Stromal cell of bone marrow (primary cell): ENCODE results near the gene GPI.
"Not testable (repeated sequence)": the region's sequence is repeated elsewhere in the genome, so short reads cannot be mapped to it uniquely, and the experiment has no call there.

Experiments
- DNase-seq: peaks from one replicate; pipeline ENCODE4 v3.0.0-alpha.2; 2012; ENCODE audit warnings: low read depth

Gene GPI

DNA sequence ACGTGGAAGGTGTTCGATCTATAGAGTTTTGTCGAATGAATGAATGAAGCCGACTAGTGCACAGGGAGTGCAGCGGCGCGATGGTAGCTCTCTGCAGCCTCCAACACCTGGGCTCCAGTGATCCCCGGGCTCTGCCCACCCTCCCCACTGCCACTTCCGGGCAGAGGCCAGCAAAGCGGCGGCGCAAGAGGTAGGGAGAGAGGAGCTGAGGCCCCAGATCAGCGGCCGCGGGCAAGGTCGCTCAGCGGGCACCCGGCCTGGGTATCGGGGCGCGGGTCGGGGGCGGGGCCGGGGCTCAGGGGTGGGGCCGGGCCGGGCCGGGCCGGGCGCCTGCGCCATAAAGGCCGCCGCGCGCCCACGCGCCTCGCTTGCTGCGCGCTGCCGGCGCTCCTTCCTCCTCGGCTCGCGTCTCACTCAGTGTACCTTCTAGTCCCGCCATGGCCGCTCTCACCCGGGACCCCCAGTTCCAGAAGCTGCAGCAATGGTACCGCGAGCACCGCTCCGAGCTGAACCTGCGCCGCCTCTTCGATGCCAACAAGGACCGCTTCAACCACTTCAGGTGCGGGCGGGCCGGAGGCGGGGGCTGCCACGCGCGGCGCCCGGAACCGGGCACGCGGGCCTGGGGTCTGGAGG lies at the start of gene GPI:
GPI (plus strand) TSS at position 367 of the 633 bp plus-strand sequence; CDS start at position 438, 71 bp downstream.
- no peak for DNase-seq

DNA sequence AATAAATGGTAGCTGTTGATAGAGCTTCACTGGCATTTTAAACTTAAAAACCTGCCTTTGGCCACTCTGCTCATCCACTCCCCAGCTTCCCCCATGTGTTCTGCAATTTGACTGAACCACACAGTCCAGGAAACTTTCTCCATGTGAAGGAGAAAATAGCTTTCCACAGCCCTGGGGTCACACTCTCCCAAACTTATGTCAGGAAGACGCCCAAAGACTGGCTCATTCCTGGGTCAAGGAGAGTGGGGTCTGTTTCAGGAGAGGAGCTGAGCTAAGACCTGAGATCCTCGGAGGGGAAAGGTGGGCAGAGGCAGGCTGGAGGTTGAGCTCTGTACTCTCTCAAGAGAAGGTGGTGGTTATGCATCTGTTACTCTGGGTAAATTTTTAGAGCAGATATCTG lies 48.7 kb upstream of the GPI start:
- no peak for DNase-seq

DNA sequence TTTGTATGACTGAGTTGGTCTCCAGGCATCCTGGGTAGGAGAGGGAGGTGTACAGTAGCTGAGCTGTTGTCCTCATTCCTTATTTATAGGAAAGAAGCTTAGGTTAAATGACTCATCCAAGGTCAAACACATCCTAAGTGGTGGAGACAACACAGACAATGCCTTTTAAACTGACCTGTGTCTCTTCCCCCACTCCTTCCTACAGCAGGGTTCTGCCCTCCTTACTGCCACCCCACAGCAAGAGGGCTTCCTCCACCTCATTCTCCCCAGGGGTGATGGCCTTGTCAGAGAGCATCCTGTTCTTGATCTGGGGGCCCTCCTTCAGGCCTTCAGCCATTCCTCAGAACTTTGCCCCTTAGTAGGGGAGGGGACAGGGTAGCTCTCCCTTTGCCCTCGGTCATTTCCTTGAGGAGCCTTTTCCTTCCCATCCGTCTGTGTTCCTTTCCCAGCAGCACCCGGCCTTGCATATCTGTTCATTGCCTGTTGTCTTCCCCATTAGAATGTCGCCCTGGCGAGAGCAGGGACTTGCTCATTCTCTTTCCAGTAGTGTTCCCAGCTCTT lies 48.2 kb upstream of the GPI start:
- no peak for DNase-seq

DNA sequence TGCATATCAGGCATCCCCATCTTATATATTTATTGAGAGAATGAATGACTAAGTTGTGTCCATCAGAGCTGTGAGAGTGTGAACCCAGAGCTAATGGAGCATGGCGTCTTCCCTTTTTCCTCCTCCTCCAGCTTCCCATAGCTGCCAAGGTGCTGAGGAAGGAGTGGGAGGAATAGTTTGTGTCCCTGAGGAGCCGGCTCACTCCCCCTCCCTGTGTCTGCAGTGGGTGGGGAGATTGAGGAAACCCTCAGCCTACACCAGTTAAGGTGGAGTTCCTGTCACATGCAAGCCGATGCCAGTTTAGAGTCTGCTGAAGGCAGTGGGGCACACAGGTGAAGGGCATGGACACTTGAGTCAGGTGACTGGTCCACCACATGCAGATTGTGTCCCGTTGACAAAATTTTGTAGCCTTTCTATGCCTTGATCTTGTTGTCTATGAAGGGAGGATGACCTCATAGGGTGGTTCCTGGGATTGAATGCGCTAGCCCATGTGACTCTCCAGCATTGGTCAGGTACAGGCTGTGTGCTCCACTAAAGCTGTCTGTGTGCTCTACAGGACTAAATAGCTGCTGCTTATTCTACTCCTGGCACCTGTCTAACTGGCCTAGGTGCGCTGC lies 47.6 kb upstream of the GPI start:
- DNase-seq: no peak

DNA sequence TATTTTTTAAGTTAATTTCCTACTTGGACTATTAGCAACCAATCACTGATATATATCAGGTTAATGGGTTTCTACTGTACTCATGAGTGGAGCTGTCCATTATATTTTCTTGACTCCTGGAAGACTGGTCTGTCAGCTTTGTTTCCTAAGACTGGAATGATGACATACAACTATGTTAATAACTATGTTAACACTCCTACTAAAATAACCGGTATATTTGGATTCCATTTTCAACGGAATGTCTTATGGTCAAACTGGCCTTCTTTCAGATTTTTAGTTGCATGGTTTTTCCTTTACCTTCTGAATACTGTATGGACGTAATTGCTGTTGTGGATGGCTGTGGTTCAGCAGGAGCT lies 45.8 kb upstream of the GPI start:
- DNase-seq: no peak

DNA sequence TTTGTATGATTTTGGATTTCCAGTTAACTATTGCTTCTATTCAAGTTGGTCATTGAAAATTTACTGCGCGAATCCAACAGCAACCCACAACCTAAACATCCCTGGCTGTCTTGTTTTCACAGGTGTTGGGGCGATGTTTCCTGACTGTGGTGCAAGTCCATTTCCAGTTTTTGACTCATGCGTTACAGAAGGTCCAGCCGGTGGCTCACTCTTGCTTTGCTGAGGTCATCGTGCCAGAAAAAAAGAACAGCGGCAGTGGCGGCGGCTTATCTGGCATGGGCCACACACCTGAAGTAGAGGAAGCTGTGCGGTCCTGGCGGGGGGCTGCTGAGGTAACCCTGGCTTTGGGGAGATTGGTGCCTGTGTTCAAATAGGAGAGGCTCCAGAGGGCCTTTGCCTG lies 45.2 kb upstream of the GPI start:
- DNase-seq: no peak

DNA sequence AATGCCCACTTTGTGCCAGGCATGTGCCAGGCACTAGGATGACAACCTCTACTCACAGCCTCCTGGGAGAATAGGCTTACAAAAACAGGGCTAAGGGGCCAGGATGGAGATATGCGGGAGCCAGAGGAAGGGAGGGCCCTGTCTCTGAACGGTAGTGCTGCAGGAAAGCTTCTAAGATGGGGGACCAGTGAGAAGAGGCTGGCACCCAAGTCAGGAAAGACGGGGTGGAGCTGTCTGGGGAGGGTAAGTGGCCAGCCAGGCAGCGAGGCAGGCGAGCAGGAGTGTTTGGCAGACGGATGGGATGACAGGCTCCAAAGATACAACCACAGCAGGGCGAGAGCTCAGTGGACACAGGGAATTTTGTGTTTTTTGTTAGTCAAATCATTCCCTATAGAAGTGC lies 44.7 kb upstream of the GPI start:
- DNase-seq: no peak

DNA sequence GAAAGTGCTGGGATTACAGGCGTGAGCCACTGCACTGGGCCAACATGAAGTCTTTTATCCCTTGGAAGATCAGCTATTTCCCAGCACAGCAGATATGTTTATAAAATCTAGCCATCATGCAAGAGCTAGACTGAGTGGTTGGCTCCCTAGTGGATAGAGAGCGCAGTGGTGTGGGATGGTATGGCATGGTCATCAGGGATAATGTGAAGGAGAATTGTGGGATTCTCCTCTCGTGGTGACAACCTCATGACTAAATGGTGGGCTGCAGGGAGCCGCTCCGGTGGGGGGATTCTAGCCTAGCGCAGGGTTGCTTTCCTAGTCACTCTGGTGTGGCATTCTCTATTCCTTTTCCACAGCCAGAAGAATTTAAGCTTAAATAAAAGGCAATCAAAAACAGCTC lies 43.3 kb upstream of the GPI start:
- no peak for DNase-seq

DNA sequence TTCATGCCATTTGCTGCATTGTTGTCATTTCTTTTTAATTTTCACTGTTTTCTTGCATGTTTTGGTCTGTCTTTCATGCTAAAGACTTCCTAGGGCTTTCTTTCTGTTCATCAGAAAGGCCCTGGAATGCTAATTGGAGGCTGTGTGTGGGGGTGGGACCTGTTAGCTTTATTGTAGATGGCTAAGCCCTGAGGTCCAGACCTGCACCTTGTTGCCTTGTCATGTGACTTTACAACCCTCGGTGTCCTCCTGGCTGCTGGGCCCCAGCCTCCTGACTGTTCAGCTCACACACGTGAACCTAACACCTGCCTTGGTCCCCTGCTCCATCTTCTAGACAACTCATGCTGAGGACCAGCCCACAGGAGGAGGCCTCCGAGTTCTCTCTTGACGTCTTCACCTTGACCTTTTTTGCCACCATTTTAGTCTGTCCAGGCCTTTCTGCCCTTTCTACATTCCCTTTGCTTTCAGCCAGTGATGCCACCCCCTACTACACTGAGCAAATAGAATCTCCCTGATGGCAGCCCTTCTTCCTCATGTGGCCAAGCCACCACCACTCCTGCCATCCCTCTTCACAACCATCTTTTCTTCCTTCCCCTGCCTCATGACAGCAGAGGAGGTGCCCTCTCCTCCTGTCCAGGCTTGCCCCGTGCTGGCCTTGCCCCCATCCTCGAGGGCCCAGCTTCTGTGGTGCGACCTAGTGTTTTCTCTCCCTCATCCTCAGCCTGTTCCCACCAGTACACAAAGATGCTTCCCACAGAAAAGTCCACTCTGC lies 41.4 kb upstream of the GPI start:
- DNase-seq: no peak

DNA sequence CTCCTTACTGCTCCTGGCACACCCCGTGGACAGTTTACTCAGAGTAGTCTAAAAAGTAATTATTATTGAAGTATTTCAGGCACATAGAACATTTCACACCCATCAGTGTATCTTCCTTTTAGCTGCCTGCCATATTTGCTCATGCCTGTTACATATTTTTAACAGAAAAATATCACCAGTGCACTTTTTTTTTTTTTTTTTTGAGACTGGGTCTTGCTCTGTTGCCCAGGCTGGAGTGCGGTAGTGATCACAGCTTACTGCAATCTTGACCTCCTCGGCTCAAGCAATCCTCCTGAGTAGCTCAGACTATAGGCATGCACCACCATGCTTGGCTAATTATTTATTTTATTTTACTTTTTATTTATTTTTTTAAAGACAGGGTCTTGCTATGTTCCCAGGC lies 40.7 kb upstream of the GPI start:
- no peak for DNase-seq

DNA sequence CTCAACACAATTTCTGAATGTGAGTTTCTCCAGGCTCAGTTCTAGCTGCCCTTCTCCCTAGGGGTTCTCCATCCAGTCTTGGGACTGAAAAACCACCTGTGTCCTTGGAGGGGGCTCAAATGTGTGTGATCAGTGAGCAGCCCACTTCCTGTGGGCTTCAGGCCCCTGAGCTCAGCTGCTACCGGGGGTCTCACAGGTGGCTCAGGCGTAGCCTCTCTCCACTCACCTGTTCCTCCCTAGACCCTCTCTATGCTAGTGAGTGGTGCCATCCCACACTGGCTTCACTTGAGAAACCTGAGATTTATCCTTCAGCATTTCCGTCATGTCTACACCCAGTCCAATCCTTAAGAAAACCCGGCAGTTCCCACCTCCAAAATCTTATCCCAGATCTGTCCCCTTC lies 39.8 kb upstream of the GPI start:
- no peak for DNase-seq

DNA sequence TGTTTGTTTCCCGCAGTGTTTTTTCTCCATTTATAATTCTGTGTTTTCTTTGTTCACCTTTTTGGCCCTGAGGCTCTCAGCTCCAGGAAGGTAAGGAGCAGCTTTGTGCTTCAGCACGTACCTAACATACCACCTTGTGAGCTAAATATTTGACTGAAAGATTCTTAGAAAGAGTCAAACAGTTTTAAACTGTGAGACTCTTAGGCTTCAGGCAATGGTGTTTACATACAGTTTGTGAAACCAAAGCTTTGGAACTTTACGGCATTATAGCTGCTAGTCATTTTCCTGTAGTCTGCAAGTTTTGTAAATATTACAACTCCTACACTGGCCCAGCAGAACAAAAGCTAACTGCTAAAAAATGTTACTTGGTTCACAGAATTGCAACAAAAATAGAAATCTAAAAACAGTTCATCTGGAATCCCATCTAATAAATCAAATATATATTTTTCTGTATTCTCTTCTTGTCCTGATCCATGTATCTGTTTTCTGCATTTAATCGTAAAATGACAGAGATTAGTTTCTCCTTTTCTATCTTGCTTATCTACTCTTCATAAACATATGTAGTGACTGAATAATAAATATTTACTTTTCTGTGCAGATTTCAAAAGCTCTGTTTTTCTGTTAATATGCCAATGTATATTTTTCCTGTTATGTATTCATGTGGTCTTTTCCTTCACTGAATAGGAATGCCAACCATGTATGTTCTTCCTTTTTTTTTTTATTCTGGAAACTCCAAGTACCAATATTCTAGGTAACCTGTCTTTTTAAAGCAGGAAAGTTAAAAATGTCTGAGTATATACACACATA lies 38.8 kb upstream of the GPI start:
- DNase-seq: no peak

DNA sequence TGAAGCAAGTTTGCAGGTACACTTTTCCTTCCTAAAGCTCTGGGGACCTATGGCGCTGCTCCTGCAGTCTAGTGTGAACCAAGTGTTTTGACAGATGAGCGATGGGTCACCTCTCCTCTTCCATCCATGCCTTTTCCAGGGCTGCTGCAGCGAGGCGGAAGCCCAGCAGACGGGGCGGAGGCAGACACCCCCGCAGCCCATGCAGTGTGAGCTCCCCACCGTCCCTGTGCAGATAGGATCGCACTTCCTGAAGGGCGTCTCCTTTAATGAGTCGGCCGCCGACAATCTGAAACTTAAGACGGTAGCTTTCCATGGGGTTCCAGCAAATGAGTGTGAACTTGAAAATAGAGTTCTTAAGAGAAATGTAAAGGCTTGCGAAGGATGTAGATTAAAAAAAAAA lies 37.1 kb upstream of the GPI start:
- no peak for DNase-seq

DNA sequence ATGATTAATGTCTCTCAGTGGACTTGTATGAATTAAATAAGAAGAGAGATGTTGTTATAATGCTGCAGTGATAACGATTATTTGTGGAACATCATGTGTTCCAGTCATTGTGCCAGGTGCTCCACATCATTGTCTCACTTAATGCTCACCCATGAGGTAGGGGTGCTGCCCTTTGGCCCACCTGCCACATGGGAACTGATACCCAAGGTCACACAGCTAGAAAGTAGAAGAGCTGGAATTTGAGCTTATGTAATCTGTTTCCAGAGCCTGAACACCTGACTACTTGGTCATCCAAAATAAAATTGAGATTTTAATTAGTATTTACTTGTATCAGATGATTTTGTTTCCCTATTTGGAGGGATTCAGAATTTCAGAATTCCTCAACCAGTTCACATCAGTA lies 36.0 kb upstream of the GPI start:
- no peak for DNase-seq

DNA sequence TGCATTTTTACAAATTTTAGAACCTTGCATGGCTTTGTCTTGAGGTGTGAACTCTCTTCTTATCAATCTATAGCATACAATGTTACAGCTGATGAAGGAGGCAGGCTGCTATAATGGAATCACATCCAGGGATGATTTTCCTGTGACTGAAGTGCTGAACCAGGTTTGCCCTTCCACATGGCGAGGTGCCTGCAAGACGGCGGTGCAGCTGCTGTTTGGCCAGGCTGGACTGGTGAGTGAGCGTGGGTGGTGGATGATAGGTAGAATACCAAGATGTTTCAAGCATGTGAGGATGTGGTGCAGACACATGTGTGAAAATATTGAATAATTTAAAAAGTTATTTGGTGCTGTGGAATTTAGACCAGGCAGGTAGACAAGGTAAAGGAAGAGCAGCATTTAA lies 34.9 kb upstream of the GPI start:
- DNase-seq: no peak

DNA sequence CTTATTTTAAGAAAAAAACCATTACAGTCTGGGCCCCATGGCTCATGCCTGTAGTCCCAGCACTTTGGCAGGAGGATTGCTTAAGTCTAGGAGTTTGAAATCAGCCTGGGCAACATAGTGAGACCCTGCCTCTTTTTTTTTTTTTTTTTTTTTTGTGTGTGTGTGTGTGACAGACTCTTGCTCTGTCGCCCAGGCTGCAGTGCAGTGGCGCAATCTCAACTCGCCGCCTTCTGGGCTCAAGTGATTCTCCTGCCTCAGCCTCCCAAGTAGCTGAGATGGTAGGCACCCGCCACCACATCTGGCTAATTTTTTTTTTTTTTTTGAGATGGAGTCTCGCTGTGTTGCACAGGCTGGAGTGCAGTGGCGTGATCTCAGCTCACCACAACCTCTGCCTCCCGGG lies 34.4 kb upstream of the GPI start:
- not testable (repeated sequence) for DNase-seq

DNA sequence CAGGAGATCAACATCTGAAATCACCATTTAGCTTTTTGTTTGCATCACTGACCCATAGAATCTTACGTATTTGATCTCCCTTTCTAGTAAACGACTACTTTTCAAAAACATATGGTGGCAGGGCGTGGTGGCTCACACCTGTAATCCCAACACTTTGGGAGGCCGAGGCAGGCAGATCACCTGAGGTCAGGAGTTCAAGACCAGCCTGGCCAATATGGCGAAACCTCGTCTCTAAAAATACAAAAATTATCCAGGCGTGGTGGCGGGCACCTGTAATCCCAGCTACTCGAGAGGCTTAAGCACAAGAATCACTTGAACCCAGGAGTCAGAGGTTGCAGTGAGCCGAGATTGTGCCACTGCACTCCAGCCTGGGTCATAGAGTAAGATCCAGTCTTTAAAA lies 33.4 kb upstream of the GPI start:
- not testable (repeated sequence) for DNase-seq

DNA sequence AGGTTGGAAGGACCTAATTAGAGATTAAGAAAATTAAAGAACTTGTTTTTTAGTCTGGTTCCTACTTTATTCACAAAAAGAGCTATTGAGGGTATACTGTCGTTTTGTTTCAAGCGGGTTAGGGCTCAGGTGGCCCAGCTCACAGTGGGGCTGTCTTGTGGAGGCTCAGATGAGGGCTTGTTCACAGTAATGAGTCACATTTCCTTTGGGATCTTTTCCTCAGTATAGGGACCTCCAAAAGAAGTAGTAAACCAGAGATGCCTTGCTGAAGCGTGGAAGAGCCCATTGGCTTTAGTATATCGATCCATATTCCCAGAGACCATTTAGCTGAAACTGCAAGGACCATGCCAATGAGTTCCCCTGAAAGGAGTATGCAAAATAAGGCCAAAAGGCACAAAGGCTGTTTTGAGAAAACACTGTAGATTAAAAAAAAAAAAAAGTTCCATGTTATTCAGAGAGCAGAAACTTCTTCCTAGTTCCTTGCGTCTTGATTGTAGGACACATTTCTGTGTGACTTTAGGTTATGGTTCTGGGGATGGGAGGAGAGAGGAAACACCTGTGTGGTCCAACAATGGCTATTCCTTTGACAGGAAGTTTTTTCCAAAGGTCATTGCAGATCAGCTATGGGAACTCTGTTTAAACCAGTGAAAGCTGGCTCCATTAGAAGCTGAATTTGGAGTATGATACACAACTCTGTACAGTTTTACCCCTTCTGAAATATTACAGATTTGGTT lies 32.8 kb upstream of the GPI start:
- DNase-seq: no peak

DNA sequence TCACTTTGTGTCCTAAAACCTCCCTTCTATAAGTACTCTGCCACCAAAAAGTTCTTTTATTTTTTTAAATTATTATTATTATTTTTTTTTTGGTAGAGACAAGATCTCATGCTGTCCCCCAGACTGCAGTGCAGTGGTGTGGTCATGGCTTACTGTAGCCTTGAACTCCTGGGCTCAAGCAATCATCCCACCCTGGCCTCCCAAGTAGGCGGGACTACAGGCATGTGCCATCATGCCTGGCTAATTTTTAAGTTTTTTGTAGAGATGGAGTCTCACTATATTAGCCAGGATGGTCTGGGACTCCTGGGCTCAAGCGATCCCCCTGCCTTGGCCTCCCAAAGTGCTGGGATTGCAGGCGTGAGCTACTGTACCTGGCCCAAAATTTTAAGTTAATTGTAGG lies 29.1 kb upstream of the GPI start:
- no peak for DNase-seq

DNA sequence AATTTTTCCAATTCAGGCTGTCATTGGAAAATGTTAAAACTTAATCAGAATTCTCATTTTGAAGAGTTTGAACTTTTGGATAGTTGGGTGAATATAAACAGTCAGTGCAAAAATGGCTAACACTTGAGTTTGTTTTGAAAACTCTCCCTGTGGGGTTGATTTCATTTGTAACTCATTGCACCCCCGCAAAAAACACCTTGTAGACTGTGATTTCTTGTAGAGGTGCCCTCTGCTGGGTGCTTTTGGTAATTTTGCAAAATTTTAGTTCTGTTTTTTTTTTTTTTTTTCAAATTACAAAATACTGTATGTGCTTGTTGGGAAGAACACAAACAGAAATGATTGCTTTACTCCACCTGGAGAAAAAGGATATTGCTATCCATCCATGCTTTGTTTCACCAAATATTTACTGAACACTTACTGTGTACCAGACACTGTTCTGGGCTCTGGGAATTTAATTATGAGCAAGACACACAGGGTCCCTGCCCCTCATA lies 28.2 kb upstream of the GPI start:
- no peak for DNase-seq

DNA sequence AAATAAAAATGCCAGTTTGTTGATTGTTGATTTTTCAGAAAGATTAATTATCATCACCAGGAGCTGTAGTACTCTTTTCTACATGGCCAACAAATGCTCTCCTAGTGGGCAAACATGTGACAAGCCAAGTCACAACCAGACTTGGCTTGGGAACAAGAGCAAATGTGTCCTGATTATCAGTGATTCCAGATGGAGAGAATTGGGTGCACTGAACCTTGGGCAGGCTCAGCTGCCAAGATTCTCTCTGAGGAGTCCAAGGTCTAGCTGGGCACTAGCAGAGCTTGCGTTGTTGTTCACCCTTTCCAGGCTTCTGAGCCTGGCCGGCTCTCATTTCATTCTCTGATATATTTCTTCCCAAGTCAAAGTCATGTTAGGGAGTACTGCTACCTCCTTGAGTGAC lies 27.3 kb upstream of the GPI start:
- no peak for DNase-seq
